ENCODE results near the gene MCF2L. TPM values are rescaled to one million over a fixed set of nuclear protein-coding genes. Genes with fewer than 3 reads are reported as not detected.
"Not testable (repeated sequence)": the region's sequence is repeated elsewhere in the genome, so short reads cannot be mapped to it uniquely, and the experiment has no call there.

Gene MCF2L
- total RNA-seq, 2 donors from 2014 or later: 0.56 to 0.74 TPM

DNA sequence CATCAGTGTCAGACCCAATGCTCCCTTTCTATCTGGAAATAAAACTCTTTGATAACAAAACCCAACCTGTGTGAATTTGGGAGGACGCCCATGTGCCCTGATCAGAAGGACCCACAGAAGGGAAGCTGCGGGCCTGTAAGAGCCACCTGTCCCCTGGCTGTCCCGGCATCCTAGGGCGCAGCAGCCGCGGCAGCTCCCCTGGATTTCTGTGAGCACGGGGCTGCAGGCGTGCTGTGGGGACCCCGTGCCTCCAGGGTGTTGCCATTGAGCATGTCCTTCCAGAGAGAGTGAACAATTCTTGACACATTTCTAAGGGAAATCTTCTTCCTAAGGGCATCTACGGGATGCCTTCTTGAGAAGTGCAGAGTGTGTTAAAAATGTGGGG is 60.0 kb downstream of the MCF2L start:
- DNase-seq (ENCODE audit: low spot score) (no peak), ATAC-seq (no peak)
- no peak overlapping the region for H3K4me3 Mint-ChIP-seq
- no peaks in the 10 kb centered on the region for H3K9me3 Mint-ChIP-seq
- H3K36me3 Mint-ChIP-seq: no peaks in the 10 kb centered on the region
- H3K27me3 Mint-ChIP-seq: peaks cover 0 to 13% of the 10 kb centered on the region in 2 donors
- no peak overlapping the region for H3K27ac Mint-ChIP-seq
- H3K4me1 Mint-ChIP-seq (ENCODE audit: low read depth in 2 of 2): peaks cover 0 to 3% of the 10 kb centered on the region in 2 donors

DNA sequence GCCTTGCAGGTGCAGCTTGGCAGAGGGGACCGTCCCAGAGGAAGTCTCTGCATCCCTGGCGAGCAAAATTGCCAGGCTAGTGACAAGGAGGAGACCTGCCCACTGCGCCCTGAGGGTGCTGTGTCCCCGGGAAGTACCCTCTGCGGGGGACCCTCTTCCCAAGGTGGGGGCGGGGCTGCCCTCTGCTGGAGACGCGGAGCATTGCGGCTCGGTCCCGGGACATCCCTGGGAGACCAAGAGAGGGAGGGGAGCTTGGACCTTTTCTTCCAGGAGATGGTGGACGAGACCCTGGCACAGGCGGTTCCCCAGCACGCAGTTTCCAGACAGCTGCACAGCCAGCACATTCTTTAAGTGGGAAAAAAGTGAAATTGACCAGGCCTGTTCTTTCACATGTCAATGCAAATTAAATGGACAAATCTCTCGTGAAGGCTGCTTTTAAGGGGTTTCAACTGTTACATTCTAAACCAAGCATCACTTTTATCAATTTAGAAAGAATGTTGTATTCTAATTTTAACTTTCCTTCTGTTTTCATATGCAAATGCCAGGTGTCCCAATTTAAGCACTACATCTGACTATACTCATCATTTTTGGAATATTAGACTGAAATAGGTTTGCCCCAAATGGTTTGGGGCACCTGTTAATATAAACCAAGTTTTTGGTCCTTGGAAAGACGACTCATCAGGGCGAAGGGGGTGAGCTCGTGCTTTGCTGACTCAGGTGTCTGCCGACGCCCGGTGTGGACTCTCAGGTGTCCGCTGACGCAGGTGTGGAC is 60.7 kb downstream of the MCF2L start:
- no peak overlapping the region for H3K4me3 Mint-ChIP-seq
- H3K9me3 Mint-ChIP-seq: no peaks in the 10 kb centered on the region
- no peaks in the 10 kb centered on the region for H3K36me3 Mint-ChIP-seq
- peaks cover 0 to 13% of the 10 kb centered on the region in 2 donors for H3K27me3 Mint-ChIP-seq
- ATAC-seq: no peak
- no peak overlapping the region for H3K27ac Mint-ChIP-seq
- no peak for DNase-seq (ENCODE audit: low spot score)
- peaks cover 0 to 3% of the 10 kb centered on the region in 2 donors for H3K4me1 Mint-ChIP-seq (ENCODE audit: low read depth in 2 of 2)

DNA sequence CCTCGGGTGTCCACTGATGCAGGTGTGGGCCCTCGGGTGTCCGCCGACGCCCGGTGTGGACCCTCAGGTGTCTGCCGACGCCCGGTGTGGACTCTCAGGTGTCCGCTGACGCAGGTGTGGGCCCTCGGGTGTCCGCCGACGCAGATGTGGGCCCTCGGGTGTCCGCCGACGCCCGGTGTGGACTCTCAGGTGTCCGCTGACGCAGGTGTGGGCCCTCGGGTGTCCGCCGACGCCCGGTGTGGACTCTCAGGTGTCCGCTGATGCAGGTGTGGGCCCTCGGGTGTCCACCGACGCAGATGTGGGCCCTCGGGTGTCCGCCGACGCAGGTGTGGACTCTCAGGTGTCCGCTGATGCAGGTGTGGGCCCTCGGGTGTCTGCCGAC is 61.2 kb downstream of the MCF2L start:
- H3K27ac Mint-ChIP-seq; ATAC-seq; H3K4me3 Mint-ChIP-seq; H3K36me3 Mint-ChIP-seq; H3K9me3 Mint-ChIP-seq; H3K4me1 Mint-ChIP-seq (ENCODE audit: low read depth in 2 of 2); DNase-seq (ENCODE audit: low spot score): not testable (repeated sequence)
- peaks cover 0 to 13% of the 10 kb centered on the region in 2 donors for H3K27me3 Mint-ChIP-seq

DNA sequence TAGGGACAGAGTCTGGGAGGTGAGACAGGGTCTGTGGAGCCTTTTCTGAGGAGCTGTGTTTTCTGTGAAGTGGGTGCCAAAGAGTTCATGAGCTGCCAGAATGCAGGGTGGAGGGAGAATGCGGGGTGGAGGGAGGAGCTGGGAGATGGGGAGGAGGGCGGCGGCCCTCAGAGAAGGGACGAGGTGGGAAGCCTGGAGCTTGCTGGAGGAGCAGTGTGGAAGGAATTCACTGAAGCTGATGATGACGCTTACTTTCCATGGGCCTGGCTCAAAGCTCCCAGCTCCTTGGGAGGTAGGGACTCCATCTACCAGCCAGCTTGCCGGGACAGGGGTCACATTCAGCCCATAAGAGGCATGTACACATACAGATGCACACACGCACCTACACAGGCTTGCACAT is 62.5 kb downstream of the MCF2L start:
- H3K36me3 Mint-ChIP-seq: no peaks in the 10 kb centered on the region
- DNase-seq (ENCODE audit: low spot score): no peak
- H3K4me1 Mint-ChIP-seq (ENCODE audit: low read depth in 2 of 2): peaks cover 0 to 5% of the 10 kb centered on the region in 2 donors
- no peak overlapping the region for H3K4me3 Mint-ChIP-seq
- no peaks in the 10 kb centered on the region for H3K9me3 Mint-ChIP-seq
- peaks cover 0 to 15% of the 10 kb centered on the region in 2 donors for H3K27me3 Mint-ChIP-seq
- H3K27ac Mint-ChIP-seq: no peak overlapping the region
- ATAC-seq: no peak

DNA sequence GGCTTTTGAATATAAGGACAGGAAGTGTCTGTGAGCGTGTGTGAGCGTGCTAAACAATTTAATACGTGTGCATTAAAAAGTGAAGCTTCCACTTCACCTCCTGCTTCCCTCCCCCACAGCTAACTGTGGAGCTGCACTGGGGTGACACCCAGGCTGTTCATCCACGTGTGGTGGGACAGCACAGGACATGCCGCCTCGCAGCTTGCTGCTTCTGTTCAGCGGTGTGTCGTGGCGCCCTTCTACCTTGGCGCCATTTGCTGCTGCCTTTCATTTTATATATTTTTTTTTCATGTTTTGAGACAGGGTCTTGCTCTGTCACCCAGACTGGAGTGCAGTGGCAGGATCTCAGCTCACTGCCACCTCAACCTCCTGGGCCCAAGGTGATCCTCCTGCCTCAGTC is 63.3 kb downstream of the MCF2L start:
- no peak overlapping the region for H3K27ac Mint-ChIP-seq
- DNase-seq (ENCODE audit: low spot score): no peak
- peaks cover 0 to 5% of the 10 kb centered on the region in 2 donors for H3K4me1 Mint-ChIP-seq (ENCODE audit: low read depth in 2 of 2)
- H3K4me3 Mint-ChIP-seq: no peak overlapping the region
- no peaks in the 10 kb centered on the region for H3K36me3 Mint-ChIP-seq
- H3K27me3 Mint-ChIP-seq: peaks cover 0 to 14% of the 10 kb centered on the region in 2 donors
- ATAC-seq: no peak
- H3K9me3 Mint-ChIP-seq: no peaks in the 10 kb centered on the region

DNA sequence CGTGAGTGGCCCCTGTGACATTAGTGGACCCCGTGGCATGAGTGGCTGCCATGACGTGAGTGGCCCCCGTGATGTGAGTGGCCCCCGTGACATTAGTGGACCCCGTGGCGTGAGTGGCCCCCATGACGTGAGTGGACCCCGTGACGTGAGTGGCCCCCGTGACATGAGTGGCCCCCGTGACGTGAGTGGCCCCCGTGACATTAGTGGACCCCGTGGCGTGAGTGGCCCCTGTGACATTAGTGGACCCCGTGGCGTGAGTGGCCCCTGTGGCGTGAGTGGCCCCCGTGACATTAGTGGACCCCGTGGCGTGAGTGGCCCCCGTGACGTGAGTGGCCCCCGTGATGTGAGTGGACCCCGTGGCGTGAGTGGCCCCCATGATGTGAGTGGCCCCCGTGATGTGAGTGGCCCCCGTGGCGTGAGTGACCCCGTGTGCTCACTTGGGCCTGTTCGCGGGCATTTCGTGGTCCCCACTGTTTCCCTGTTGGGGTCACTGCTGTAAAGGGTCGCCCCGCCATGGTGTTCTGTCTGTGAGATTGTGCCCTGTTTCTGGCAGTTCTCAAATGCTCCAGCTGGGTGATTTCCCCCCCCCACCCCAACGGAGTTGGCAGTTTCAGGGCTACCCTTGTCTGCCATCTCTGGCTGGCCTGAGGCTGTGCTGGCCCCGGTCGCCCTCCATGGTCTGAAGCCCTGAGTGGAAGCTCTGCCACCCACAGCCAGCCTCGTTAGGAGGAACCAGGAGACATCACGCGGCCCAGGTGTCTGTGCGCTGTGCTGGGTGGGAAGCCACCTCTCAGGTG is 64.2 kb downstream of the MCF2L start:
- Mint-ChIP-seq H3K27me3 (peaks cover 0 to 18% of the 10 kb centered on the region in 2 donors), H3K4me3 (no peak overlapping the region), H3K9me3 (no peaks in the 10 kb centered on the region), H3K4me1 (ENCODE audit: low read depth in 2 of 2) (peaks cover 0 to 5% of the 10 kb centered on the region in 2 donors), H3K27ac (no peak overlapping the region), H3K36me3 (no peaks in the 10 kb centered on the region)
- DNase-seq (ENCODE audit: low spot score) (no peak), ATAC-seq (no peak)

DNA sequence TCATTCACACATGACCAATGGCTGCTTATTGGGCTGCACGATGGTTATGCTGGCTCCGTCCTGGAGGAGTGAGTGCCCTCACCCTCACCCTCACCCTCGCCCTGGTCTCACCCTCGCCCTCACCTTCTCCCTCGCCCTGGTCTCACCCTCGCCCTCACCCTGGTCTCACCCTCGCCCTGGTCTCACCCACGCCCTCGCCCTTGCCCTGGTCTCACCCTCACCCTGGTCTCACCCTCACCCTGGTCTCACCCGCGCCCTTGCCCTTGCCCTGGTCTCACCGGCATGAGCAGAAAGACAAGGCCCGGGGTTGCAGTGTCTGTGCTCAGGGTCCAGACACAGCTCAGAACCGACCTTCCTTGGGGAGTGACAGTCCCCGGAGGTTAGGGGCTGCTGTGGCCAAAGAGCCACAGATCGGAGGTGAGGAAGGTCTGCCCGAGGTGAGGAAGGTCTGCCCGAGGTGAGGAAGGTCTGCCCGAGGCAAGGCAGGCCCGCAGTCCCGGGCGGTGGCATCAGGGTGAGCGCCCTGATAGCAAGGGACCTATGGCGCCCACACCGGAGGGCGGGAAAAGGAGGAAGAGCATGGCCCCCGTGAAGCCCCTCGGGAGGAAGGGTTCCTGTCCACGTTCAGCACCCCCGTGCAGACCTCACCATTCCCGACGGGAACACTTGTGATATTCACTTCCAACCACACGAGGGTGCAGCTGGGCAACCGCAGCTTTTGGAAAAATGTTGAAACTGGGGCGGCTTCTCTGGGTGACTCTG is 65.6 kb downstream of the MCF2L start:
- Mint-ChIP-seq H3K27ac (no peak overlapping the region), H3K4me1 (ENCODE audit: low read depth in 2 of 2) (peaks cover 0 to 2% of the 10 kb centered on the region in 2 donors), H3K27me3 (peaks cover 0 to 13% of the 10 kb centered on the region in 2 donors), H3K4me3 (no peak overlapping the region), H3K9me3 (no peaks in the 10 kb centered on the region), H3K36me3 (no peaks in the 10 kb centered on the region)
- ATAC-seq (peak in 1 of 2 donors; percentile 17), DNase-seq (ENCODE audit: low spot score) (no peak)

DNA sequence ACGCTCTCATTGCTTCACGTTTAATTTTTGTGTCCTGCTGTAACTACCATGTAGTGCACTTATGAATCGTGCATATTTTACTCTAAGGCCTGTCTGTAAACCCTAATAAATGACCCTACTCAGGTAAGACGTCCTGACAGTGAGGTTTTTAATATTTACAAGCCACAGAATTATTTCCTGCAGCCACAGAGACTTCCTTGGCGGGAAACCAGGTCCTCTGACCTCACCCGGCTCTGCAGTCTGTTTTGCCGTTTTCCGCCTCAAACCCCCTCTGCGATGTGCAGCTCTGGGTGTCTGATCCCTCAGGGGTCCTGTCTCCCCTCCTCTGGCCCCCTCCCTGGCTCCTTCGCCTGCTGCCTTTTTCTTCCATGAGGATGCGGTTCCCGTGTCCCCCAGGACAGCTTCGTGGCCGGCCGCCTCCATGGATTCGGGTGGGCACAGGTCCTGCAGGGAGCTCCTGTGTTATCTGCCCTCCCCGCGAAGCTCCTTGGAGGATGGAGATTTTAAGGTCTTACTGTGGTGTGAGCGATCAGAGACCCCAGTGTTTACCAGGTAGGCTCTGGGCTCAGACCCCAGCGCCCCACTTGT is 66.3 kb downstream of the MCF2L start:
- ATAC-seq: no peak
- Mint-ChIP-seq H3K36me3 (no peaks in the 10 kb centered on the region), H3K4me1 (ENCODE audit: low read depth in 2 of 2) (peaks cover 0 to 2% of the 10 kb centered on the region in 2 donors), H3K4me3 (no peak overlapping the region), H3K9me3 (no peaks in the 10 kb centered on the region), H3K27me3 (peaks cover 0 to 13% of the 10 kb centered on the region in 2 donors), H3K27ac (no peak overlapping the region)
- no peak for DNase-seq (ENCODE audit: low spot score)

DNA sequence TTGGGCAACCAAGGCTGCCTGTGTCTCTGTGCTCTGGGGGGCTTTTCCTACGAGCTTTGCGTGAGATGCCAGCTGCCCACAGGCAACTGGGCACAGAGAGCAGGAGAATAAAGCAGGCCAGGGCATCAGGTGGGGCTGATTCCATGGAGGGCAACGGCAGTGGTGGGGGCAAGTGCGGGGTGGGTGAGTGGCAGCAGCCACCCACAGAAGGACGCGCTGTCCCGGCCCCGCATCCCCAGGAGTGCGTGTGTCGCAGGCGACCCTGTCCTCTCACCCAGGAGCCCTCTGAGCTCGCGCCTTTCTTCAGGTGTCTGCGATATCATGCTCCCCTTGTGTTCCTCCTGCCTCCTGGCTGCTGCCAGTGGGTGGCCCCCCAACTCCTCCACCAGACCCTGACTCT is 67.4 kb downstream of the MCF2L start:
- no peaks in the 10 kb centered on the region for H3K9me3 Mint-ChIP-seq
- ATAC-seq: no peak
- peaks cover 0 to 9% of the 10 kb centered on the region in 2 donors for H3K27me3 Mint-ChIP-seq
- DNase-seq (ENCODE audit: low spot score): no peak
- H3K27ac Mint-ChIP-seq: no peak overlapping the region
- H3K4me3 Mint-ChIP-seq: no peak overlapping the region
- peaks cover 0 to 2% of the 10 kb centered on the region in 2 donors for H3K4me1 Mint-ChIP-seq (ENCODE audit: low read depth in 2 of 2)
- H3K36me3 Mint-ChIP-seq: no peaks in the 10 kb centered on the region

DNA sequence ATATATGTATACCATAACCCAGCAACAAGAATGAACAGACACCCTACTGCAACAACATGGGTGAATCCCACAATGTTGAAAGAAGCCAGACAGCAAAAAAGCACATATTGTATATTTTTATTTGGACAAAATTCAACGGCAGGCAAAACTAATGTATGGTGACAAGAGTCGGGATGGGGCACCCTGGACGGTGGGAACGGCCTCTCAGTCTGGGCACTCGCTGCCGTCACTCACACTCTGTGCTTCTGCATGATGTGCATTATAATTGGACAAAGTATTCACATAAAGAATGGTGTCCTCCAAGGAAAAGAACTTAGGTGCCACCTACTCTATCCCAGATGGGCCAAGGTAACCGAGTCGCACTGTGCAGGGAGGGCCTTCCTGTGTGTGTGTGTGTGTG is 71.0 kb downstream of the MCF2L start:
- Mint-ChIP-seq H3K4me1 (ENCODE audit: low read depth in 2 of 2) (peaks cover 0 to 2% of the 10 kb centered on the region in 2 donors), H3K9me3 (no peaks in the 10 kb centered on the region), H3K27me3 (peaks cover 0 to 9% of the 10 kb centered on the region in 2 donors), H3K4me3 (no peak overlapping the region), H3K36me3 (no peaks in the 10 kb centered on the region), H3K27ac (no peak overlapping the region)
- ATAC-seq: no peak
- no peak for DNase-seq (ENCODE audit: low spot score)

DNA sequence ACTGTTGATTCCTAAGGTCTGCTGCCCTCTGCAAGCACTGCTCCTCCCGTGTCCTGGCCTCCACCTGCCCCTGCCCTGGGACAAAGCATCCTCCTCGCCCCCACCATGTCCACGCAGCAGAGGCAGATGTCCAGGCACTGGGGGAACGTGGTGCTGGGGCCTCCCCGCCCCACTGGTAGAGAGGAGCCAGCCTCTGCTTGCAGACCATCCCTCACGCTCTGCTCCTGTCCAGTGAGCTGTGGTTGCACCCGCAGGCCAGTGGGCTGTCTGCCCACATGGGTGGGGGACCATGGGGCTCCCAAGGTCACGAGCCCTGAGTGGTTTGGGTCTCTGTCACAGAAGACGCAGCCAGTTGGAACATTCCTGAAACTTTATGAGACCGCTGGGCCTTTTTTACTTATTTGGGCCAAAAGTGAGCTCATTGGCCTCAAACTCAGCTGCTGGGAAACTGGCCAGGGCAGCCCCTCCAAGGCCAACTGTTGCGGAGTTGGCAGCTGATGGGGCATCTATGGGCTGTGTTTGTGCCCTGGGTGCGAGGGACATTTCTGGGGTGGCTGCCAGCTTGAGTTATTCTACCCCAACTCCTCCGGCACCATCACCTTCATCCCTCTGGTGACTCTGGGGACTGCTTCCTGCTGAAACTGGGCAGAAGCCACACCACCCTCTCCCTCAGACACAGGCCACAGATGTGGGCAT is 71.7 kb downstream of the MCF2L start:
- Mint-ChIP-seq H3K9me3 (no peaks in the 10 kb centered on the region), H3K4me3 (no peak overlapping the region), H3K27me3 (peaks cover 0 to 9% of the 10 kb centered on the region in 2 donors), H3K4me1 (ENCODE audit: low read depth in 2 of 2) (no peaks in the 10 kb centered on the region), H3K27ac (no peak overlapping the region), H3K36me3 (no peaks in the 10 kb centered on the region)
- ATAC-seq (no peak), DNase-seq (ENCODE audit: low spot score) (no peak)

DNA sequence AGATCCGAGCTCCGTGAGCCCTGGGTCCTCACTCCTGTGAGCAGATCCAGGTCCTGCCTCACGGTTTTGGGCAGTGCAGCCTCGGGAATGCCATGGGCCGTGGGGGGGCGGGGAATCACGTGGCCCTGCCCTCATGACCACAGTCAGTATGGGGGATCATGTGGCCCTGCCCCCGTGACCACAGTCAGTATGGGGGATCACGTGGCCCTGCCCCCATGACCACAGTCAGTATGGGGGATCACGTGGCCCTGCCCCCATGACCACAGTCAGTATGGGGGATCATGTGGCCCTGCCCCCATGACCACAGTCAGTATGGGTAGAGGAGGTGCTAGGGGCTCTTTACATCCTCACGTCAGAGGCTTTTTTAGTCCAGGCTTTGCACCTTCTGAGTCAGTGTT is 72.3 kb downstream of the MCF2L start:
- DNase-seq (ENCODE audit: low spot score) (no peak), ATAC-seq (no peak)
- Mint-ChIP-seq H3K4me3 (no peak overlapping the region), H3K27ac (no peak overlapping the region), H3K4me1 (ENCODE audit: low read depth in 2 of 2) (no peaks in the 10 kb centered on the region), H3K27me3 (peaks cover 0 to 6% of the 10 kb centered on the region in 2 donors), H3K36me3 (no peaks in the 10 kb centered on the region), H3K9me3 (no peaks in the 10 kb centered on the region)

DNA sequence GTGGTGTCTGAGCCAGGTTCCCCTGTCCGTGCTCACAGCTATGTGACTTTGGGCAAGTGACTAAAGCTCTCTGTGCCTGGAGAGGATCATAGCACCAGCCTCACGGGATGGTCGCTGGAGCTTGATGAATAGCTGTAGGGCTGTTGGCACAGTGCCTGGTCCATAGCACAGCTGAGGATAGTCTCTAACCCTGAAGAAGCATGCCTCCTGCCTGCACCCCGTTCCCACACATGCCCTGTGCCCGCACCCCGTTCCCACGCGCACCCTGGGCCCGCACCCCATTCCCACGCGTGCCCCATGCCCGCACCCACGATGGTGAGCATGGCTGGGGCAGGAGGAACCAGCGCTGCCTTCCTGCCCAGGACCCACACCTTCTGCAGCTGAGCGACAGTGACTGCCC is 72.9 kb downstream of the MCF2L start:
- DNase-seq (ENCODE audit: low spot score): no peak
- Mint-ChIP-seq H3K27me3 (peaks cover 0 to 4% of the 10 kb centered on the region in 2 donors), H3K4me3 (no peak overlapping the region), H3K4me1 (ENCODE audit: low read depth in 2 of 2) (no peaks in the 10 kb centered on the region), H3K9me3 (no peaks in the 10 kb centered on the region), H3K36me3 (no peaks in the 10 kb centered on the region), H3K27ac (no peak overlapping the region)
- no peak for ATAC-seq
